Cortex of kidney (tissue), 1 donor: ENCODE data around the gene MAD1L1.
"Not testable (repeated sequence)": the region's sequence is repeated elsewhere in the genome, so short reads cannot be mapped to it uniquely, and the experiment has no call there.

Experiments used
- DNase-seq: peaks from one replicate; lab custom pipeline; 2025; lab: John Stamatoyannopoulos, UW

The MAD1L1 gene

DNA sequence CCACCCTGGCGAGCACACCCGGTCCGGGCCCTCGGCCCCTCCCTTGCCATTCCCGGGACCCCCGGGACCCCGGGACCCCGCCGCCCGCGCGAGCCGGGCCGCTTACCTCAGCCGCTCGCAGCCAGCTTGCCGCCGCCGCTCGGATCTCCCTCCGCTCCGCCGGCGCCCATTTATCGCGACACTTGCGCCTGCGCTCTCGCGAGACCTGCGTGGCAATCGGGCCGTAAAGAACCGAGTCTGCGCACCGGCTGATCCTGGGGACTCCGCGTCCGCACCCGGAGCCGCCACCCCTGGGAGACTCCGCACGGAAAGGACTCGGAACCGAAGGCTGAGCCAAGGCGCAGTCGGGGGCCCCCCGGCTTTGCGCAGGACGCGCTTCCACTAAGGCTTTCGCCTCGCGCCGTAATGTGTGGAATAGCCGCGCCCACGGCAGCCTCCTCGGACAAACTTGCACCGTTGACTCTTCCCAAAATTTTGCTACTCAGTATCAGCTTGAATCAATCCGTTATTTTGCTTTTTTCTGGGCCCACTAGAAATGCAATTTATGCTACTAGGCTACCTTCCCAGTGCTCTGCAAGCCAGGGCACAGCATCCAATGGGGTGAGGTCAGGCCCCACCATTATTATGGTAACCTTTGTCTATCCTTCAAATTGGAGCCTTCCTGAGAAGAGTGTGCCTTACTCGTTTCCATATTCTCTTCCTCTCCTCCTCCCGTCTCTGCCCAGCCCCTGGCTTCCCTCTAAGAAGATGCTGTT lies at the start of gene MAD1L1:
Gene MAD1L1 (minus strand): TSS at position 180 of the 755 bp plus-strand sequence. CDS start 2,812 bp downstream, outside the sequence.
- peak; percentile 74 for DNase-seq

- no peak for DNase-seq
These were observed 49.5 kb upstream of the MAD1L1 start for GRCh38 chr7:2282185-2282751.

DNA sequence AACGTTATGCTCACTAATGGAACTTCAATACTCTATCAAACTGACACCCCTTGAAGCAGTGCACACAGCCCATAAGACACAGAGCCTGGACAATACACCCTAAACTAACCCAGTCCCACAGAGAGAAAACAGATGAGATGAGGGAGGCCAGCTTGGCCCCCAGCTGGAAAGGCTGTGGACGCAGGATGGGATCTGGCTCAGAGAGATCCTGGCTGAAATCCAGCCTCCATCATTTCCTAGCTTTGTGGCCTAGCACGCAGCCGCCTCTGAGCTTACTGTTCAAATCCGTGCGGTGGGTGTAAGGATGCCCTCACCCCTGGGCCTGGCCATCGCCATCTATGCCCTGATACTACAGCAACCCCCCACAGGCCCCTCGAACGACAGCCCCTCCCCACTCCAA lies 48.8 kb upstream of the MAD1L1 start:
- no peak for DNase-seq

- no peak for DNase-seq
These were observed 47.7 kb upstream of the MAD1L1 start for GRCh38 chr7:2280424-2280823.

DNA sequence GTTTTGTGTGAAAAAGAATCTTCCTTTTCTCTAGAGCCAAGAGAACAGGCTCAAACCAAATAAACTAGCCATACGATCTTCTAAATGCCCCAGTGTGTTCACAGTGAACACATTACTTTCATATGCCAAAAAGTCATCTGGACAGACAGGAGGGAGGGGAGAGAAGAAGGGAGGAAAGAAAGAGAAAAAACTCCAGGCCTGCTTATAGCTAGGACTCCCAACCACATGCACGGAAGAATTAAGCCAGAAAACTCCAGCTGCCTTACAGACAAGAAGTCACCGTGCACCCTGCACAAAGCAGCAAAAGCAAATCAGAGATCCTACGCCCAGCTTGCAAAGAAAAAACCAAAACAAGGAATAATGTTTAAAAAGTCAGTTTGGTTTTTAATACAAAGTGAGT lies 47.2 kb upstream of the MAD1L1 start:
- no peak for DNase-seq

- DNase-seq, result no peak
These were observed 45.3 kb upstream of the MAD1L1 start for GRCh38 chr7:2278026-2278425.

GRCh38 chr7:2276107-2276506 lies 43.4 kb upstream of the MAD1L1 start:
- DNase-seq, result no peak

DNA sequence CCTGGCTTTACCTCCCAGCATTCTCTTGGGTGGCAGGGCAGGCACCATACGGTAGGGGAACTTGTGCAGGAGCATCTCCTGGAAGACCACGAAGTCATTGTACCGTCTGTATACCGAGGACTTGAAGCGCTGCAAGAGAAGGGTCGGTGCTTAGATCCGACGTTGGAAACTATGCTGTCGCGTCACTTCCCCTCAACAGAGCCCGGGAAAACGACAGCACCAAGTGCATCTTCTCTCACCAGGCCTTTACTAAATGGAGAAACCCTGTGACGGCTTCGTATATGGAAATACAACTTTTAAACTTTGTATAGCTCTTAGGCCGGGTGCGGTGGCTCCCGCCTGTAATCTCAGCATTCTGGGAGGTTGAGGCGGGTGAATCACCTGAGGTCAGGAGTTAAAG lies 42.4 kb upstream of the MAD1L1 start:
- DNase-seq, result no peak

DNA sequence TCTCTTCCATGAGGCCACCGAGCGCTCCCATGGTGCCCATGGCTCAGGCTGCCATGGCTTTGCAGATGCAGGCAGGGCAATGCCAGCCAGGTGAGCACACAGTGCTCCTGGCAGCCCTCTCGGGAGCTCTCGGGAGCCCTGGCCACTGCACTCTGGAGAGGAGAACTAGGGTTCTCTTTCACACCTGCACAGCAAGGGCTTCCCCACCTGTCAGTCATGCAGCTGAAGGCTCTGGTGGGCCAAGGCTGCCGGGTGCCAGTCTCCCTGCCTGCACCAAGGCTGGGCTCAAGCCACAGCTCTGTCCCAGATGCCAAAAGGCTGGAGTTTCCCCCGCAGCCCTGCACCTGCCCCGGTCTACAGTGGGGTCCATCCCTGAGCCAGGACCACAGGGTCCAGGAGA lies 41.9 kb upstream of the MAD1L1 start:
- DNase-seq, result no peak

DNA sequence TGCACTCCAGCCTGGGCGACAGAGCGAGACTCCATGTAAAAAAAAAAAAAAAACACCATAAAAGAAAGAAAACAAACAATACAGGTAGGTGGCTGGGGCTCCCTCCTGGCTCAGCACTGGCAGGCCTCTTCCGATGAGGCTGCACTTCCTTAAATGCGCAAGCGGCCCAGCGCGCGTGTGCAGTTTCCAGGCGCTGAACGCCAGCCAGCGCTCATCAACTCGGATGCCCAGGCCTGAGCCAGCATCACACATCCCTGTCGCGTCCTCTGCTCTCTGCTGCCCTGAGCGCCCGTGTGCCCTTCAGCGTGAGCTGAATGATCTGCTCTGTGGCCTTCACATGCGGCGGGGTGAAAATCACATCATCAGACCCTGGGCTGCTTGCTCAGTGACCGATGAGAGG lies 41.1 kb upstream of the MAD1L1 start:
- no peak for DNase-seq

DNA sequence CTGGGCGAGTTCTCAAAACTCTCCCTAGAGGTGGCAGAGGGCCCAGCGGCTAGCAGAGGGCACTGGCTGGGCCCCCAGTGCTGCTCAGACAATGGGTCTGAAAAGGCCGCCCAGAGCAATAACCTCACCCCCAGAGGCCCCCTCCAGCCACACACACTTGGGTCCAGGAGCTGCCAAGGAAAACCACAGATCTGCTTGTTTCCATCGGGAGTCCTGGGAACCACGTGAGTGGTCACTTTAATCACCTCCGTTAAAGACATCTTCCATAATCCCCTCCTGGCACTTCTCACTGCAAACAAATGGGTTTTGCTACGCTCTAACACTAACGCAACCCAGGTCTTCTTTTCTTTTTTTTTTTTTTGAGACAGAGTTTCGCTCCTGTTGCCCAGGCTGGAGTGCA lies 39.3 kb upstream of the MAD1L1 start:
- DNase-seq, result no peak

DNA sequence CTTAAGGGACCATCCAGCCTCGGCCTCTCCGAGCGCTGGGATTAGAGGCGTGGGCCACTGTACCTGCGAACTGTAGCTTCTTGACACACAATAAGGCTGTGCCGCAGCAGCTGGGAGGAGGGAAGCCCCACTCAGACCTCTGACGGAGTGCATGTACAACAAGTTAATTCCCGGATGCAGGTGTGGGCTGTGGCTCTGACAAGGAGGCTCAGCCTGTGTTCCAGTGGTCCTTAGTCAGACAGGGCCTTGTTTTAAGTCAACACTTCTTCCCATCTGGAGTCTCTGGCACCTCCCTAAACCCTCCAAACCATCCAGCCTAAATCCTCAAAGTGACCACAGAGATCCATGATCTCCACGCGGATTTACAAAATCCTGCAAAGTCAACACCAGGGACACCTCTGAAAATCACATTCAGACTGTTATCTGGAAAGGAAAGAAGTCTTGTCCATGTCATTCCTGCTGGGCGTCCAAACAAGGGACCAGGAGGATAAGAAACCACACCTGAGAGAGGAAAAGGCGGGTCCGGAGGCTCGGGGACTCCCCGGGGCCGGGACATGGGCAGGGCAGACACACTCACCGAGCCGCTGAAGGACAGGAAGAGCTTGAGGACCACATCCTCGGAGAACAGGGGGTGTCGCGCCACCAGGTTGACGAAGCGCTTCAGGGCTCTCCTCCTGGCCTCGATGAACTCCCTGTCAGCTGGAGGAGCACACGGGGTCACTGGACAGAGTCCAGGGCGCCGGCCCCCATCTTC lies 38.7 kb upstream of the MAD1L1 start:
- DNase-seq, result no peak

DNA sequence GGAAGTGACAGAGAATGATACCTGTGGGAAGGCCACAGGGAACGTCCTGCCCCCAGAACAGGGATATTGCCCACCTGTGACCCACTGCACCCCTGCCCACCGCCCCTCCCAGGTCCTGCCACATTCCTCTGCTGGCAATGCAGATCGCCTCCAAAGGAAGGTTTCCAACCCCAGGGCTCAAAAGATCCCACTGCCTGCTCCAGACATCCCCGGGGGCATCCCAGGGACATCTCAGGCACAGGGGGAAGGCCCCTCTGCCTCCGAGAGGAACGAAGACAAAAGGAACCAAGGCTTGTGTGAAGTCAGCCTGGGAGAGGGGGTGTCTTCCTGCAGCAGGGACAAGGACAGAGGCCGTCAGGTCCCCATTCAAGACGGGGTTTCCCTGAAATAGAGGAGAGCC lies 37.8 kb upstream of the MAD1L1 start:
- DNase-seq, result no peak

GRCh38 chr7:2269991-2270460 lies 37.3 kb upstream of the MAD1L1 start:
- DNase-seq, result no peak

DNA sequence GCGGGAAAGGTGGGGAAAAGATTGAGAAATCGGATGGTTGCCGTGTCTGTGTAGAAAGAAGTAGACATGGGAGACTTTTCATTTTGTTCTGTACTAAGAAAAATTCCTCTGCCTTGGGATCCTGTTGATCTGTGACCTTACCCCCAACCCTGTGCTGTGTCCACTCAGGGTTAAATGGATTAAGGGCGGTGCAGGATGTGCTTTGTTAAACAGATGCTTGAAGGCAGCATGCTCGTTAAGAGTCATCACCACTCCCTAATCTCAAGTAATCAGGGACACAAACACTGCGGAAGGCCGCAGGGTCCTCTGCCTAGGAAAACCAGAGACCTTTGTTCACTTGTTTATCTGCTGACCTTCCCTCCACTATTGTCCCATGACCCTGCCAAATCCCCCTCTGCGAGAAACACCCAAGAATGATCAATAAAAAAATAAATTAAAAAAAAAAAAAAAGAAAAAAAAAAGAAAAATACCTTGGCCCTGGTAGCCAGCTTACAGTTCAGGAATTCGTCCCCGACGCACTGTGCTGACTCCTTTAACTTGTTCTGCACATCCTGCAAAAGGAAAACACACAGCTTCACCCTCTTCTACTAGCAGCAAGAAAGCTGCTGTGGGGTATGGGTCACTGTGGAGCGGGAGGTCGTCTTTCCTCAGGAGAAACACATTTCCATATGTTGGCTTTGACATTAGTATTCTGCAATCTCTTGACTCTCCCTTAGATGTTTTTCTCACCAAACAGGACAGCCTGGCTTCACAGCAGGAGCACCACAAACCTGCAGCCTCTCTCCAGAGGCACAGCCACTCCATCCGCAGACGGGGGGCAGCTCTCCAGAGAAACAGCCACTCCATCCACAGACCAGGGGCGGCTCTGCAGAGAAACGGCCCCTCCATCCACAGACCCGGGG lies 36.6 kb upstream of the MAD1L1 start:
- not testable (repeated sequence) for DNase-seq

GRCh38 chr7:2266911-2267310 lies 34.2 kb upstream of the MAD1L1 start:
- no peak for DNase-seq

DNA sequence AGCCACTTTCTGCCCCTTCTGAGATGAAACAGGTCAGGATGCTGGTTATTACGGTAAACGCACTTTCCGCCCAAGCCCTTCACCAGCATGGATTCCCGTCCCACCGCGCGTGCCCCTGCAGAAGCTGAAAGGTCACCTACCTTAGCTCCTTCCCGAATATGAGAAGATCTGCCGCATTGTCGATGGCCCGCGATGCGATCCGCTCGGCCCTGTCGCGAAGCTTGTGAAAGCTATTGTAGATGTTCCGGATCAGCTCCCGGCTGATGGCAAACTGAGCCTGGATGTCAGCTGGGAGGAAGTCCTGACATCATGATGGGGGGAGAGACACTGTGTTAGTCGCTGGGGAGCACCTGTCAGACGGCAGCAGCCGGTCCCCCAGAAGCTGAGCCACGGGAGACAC lies 31.4 kb upstream of the MAD1L1 start:
- no peak for DNase-seq

GRCh38 chr7:2263176-2263575 lies 30.4 kb upstream of the MAD1L1 start:
- DNase-seq, result no peak

DNA sequence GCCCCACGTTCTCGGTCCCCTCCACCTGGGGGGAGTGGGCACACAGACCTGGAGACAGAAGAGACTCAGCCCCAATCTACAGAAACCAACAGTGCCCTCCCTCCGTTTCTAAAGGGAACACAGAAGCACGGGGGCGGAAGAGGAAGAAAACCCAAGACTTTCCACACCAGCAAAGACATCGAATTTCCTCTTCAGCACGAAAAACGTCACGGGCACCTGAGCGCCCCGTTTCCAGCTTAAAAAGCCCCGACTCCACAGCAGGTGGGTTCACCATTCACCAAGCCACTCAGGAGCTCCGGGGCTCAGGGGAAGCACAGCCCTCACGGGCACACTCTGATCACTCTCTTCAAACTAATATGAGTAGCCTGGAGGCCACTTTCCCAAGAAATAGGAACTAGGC lies 28.9 kb upstream of the MAD1L1 start:
- DNase-seq, result no peak

- DNase-seq, result no peak
These were observed 28.1 kb upstream of the MAD1L1 start for GRCh38 chr7:2260820-2261219.

DNA sequence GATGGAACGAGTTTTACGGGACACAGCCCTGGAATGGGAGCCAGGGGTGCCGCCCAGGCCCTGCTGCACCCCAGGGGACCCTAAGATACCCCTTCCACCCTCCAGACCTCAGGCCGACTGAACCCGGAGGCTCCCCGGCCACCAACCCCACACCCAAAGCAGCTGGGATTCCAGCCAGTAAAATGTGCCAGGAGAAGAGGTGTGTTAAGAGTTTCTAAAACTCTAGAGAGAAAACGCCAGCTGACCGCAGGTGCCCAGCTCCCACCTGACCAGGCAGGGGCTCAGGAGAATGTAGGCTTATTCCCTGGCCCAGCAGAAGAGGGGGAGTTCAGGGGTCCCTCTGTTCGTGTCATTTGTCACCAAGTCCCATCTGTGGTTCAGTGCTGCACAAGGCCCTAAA lies 26.7 kb upstream of the MAD1L1 start:
- DNase-seq, result no peak
